K562 (cell line): ENCODE measurements around the gene DHTKD1. TPM values are rescaled to one million over a fixed set of nuclear protein-coding genes. Genes with fewer than 3 reads are reported as not detected.

Experiments
- ADNP ChIP-seq: fragments of 200-800 bp; sonication (Bioruptor generic); IDR thresholded peaks from 2 replicates; pipeline ENCODE4 v1.6.1; 2016; ENCODE audit warnings: missing genetic modification characterization, missing compliant biosample characterization
- ARNT ChIP-seq, 2 experiments: fragments of 450-650 bp; IDR thresholded peaks; 2 replicates each; pipeline ENCODE4 v1.6.1; 2016; ENCODE audit warnings: mild to moderate bottlenecking in 1 of 2
- ATF1 ChIP-seq, 2 experiments: fragments of 450-650 bp in 1 of 2; IDR thresholded peaks; 2 replicates each; pipeline ENCODE4 v1.6.1; 2016; ENCODE audit warnings: missing compliant biosample characterization in 1 of 2, missing genetic modification characterization in 1 of 2
- CBFA2T3 ChIP-seq: fragments of 450-650 bp; IDR thresholded peaks from 2 replicates; pipeline ENCODE4 v1.6.1; 2017
- EP300 ChIP-seq: IDR thresholded peaks from 2 replicates; pipeline ENCODE4 v1.6.1; 2012; ENCODE audit warnings: low read length, improper control_type of control experiment
- ID3 ChIP-seq, 2 experiments: fragments of 250-450 bp in 1 of 2; fragments of 450-650 bp in 1 of 2; sonication (Bioruptor Pico) in 1 of 2; IDR thresholded peaks; 2 replicates each; pipeline versions ENCODE4 v1.6.1 to v1.8.0; 2016 to 2021; ENCODE audit warnings: mild to moderate bottlenecking in 2 of 2, moderate library complexity in 2 of 2, missing compliant biosample characterization in 1 of 2, missing genetic modification characterization in 1 of 2
- KLF16 ChIP-seq: IDR thresholded peaks from 2 replicates; pipeline ENCODE4 v1.6.1; 2016; ENCODE audit warnings: antibody characterized with exemption
- NR2C1 ChIP-seq, 2 experiments: fragments of 450-650 bp; IDR thresholded peaks; 2 replicates each; pipeline ENCODE4 v1.6.1; 2017; ENCODE audit warnings: mild to moderate bottlenecking in 2 of 2, antibody characterized with exemption in 1 of 2, inconsistent platforms in 1 of 2, missing compliant biosample characterization in 1 of 2, missing genetic modification characterization in 1 of 2
- POU5F1 ChIP-seq: fragments of 150-350 bp; IDR thresholded peaks from 2 replicates; pipeline ENCODE4 v1.6.1; 2014; ENCODE audit warnings: borderline replicate concordance, low read length, low read depth, mild to moderate bottlenecking; ENCODE audit not compliant: partially characterized antibody
- RFX5 ChIP-seq: IDR thresholded peaks from 2 replicates; pipeline ENCODE4 v1.6.1; 2011; ENCODE audit warnings: low read depth, mild to moderate bottlenecking, improper control_type of control experiment, low read length
- SOX6 ChIP-seq: fragments of 450-650 bp; IDR thresholded peaks from 2 replicates; pipeline ENCODE4 v1.6.1; 2014; ENCODE audit warnings: mild to moderate bottlenecking
- TBL1XR1 ChIP-seq, 2 experiments: IDR thresholded peaks; 2 replicates each; pipeline ENCODE4 v1.6.1; 2012; ENCODE audit warnings: improper control_type of control experiment in 2 of 2, low read length in 2 of 2, mild to moderate bottlenecking in 1 of 2
- TCF3 ChIP-seq: sonication (generic); formaldehyde crosslinking; IDR thresholded peaks from 2 replicates; pipeline ENCODE4 v1.4.0; 2020; ENCODE audit warnings: mild to moderate bottlenecking, missing genetic modification reagents
- THRB ChIP-seq: fragments of 450-650 bp; formaldehyde crosslinking; conservative IDR thresholded peaks from 2 replicates; pipeline ENCODE4 v1.4.0; 2022; ENCODE audit warnings: mild to moderate bottlenecking, missing genetic modification characterization
- TOE1 ChIP-seq, 2 experiments: fragments of 450-650 bp in 1 of 2; sonication (generic) in 1 of 2; formaldehyde crosslinking in 1 of 2; IDR thresholded peaks; 2 replicates each; pipeline versions ENCODE4 v1.7.1 to v1.8.0; 2016 to 2022; ENCODE audit warnings: borderline replicate concordance in 2 of 2, mild to moderate bottlenecking in 2 of 2, antibody characterized with exemption in 1 of 2, inconsistent platforms in 1 of 2, low read depth in 1 of 2, missing genetic modification reagents in 1 of 2, moderate library complexity in 1 of 2
- ZMIZ1 ChIP-seq, 2 experiments: fragments of 150-350 bp in 1 of 2; IDR thresholded peaks; 2 replicates each; pipeline ENCODE4 v1.6.1; 2012 to 2016; ENCODE audit warnings: low read depth in 2 of 2, low read length in 2 of 2, mild to moderate bottlenecking in 1 of 2, moderate library complexity in 1 of 2
- ZNF395 ChIP-seq: fragments of 200-800 bp; sonication (Bioruptor generic); IDR thresholded peaks from 2 replicates; pipeline ENCODE4 v1.6.1; 2017; ENCODE audit warnings: missing genetic modification characterization, missing compliant biosample characterization
- ZNF449 ChIP-seq: fragments of 250-450 bp; sonication (Bioruptor Pico); IDR thresholded peaks from 2 replicates; pipeline ENCODE4 v1.8.0; 2022; ENCODE audit warnings: moderate library complexity, mild to moderate bottlenecking, inconsistent platforms
- ZNF668 ChIP-seq: fragments of 250-450 bp; sonication (Bioruptor Pico); IDR thresholded peaks from 2 replicates; pipeline ENCODE4 v1.8.0; 2022; ENCODE audit warnings: mild to moderate bottlenecking, inconsistent platforms
- polyA plus RNA-seq, 8 experiments: library from polyadenylated mRNA; depleted of rRNA in 4 of 8; stranded (reverse) in 5 of 8; unstranded in 3 of 8; fragments of >200 nt; fragmentation: Nextera tagmentation in 2 of 8; fragmentation: Illumina TruSeq in 1 of 8; extraction: Ambion mirVana in 2 of 8; extraction: Trizol in 1 of 8; gene quantifications; 2 replicates each; pipeline versions ENCODE4 v1.2.1 to v1.2.3, GENCODE V29; 2011 to 2014; ENCODE audit warnings: inconsistent platforms in 1 of 8, missing spikeins in 1 of 8
- total RNA-seq, 7 experiments: library from RNA; depleted of rRNA in 6 of 7; stranded (reverse); fragments of >200 nt in 6 of 7; fragmentation: Illumina TruSeq in 2 of 7; extraction: Trizol in 2 of 7; gene quantifications; 2 replicates each; pipeline versions ENCODE4 v1.2.1 to v1.2.3, GENCODE V29; 2011 to 2021; ENCODE audit warnings: low replicate concordance in 1 of 7

Gene DHTKD1
- total and polyA plus RNA-seq, 9 of the 15 experiments (the other 6 are each of a cell fraction or from before 2014, with no cell fraction given): 3.1 to 19.7 (median 6.8) TPM

GRCh38 chr10:12063483-12063818 is 5.3 kb upstream of the DHTKD1 start (continued):
- TF ChIP-seq ZNF668 (no peak; the same call in 1 of the 2 replicates), RFX5 (no peak), ID3 (CRISPR knock-in tag; IDR thresholded peaks at IDR 0.05) (no peak), ID3 (tag; IDR thresholded peaks at IDR 0.05) (peak; percentile 74), SOX6 (peak; percentile 94), CBFA2T3 (peak; percentile 98), KLF16 (peak; percentile 97), NR2C1 (IDR thresholded peaks at IDR 0.05) (peak; percentile 67; the same call in 1 of the 2 replicates), NR2C1 (tag; IDR thresholded peaks at IDR 0.05) (peak; percentile 85), ZNF449 (CRISPR knock-in tag) (peak; percentile 78), POU5F1 (no peak), ATF1 (CRISPR knock-in tag; IDR thresholded peaks at IDR 0.05) (no peak), ATF1 (tag; IDR thresholded peaks at IDR 0.05) (peak; percentile 31; the same call in 1 of the 2 replicates), TCF3 (CRISPR knock-in tag) (peak; percentile 96), EP300 (peak; percentile 91), ARNT (IDR thresholded peaks at IDR 0.05) (peak; percentile 53 to 62; a peak in 1 of 4 replicates), THRB (CRISPR knock-in tag) (no peak), TOE1 (IDR thresholded peaks at IDR 0.05; ENCODE audit: borderline replicate concordance) (peak; percentile 70; the same call in 1 of the 2 replicates), TOE1 (CRISPR knock-in tag; IDR thresholded peaks at IDR 0.05; ENCODE audit: borderline replicate concordance, low read depth) (no peak), ZNF395 (CRISPR knock-in tag) (peak; percentile 98), TBL1XR1 (IDR thresholded peaks at IDR 0.05; ENCODE audit: low read length in 2 of 2) (peak in 1 of 2 experiments; percentile 93; a peak in 2 of 4 replicates), ZMIZ1 (IDR thresholded peaks at IDR 0.05; ENCODE audit: low read depth in 2 of 2, low read length in 2 of 2) (peak in 1 of 2 experiments; percentile 88; a peak in 2 of 4 replicates), ADNP (tag) (peak; percentile 63; the same call in 1 of the 2 replicates)
